Esophagus squamous epithelium (tissue), 4 donors: ENCODE results near the gene KCTD17.

Experiments
- CTCF ChIP-seq, 6 experiments: fragments of 450-650 bp in 4 of 6; fragments of 200-600 bp in 2 of 6; sonication (generic) in 2 of 6; IDR thresholded peaks; one replicate each; pipeline ENCODE4 v1.5.1; 2016 to 2019; ENCODE audit warnings: antibody characterized with exemption in 6 of 6, mild to moderate bottlenecking in 4 of 6, moderate library complexity in 4 of 6
- POLR2A ChIP-seq, 4 donors: fragments of 450-650 bp; IDR thresholded peaks; one replicate each; pipeline ENCODE4 v1.6.1; 2017; ENCODE audit warnings: antibody characterized with exemption in 4 of 4, mild to moderate bottlenecking in 4 of 4, moderate library complexity in 3 of 4

- no peak for TF ChIP-seq POLR2A (IDR thresholded peaks at IDR 0.05)
- no peak for TF ChIP-seq CTCF (IDR thresholded peaks at IDR 0.05)
These were observed 629 bp upstream of the KCTD17 start for GRCh38 chr22:37050913-37051312.
